ENCODE measurements around the gene NFKBIA.

GRCh38 chr14:35378425-35379233 lies 25.9 kb downstream of the NFKBIA start:
- TF ChIP-seq POLR2AphosphoS5 (IDR thresholded peaks at IDR 0.05; ENCODE audit: borderline replicate concordance, low read depth, low read length) (no peak), EZH2 (IDR thresholded peaks at IDR 0.05) (no peak), FOXP2 (optimal IDR thresholded peaks at IDR 0.05; ENCODE audit: control extremely low read depth, extremely low read length, insufficient read depth) (no peak)
